Measurements from ENCODE around the gene CABP4. TPM values are rescaled to one million over a fixed set of nuclear protein-coding genes. Genes with fewer than 3 reads are reported as not detected.
"Not testable (repeated sequence)": the region's sequence is repeated elsewhere in the genome, so short reads cannot be mapped to it uniquely, and the experiment has no call there.

Gene CABP4
- total RNA-seq, 4 donors from 2014 or later: 0.67 to 1.9 TPM; not detected in 2

GRCh38 chr11:67422891-67423290 is 32.3 kb upstream of the CABP4 start:
- Histone ChIP-seq H3K4me1 (peaks cover 0 to 8% of the 10 kb centered on the region in 2 donors), H3K27me3 (no peaks in the 10 kb centered on the region), H3K9me3 (no peaks in the 10 kb centered on the region), H3K4me3 (no peak overlapping the region), H3K36me3 (no peaks in the 10 kb centered on the region), H3K27ac (no peak overlapping the region)
- intact Hi-C loops (cut with DNase I; ENCODE audit: low total_unique reads): no loop called here
- DNase-seq: no peak
- TF ChIP-seq CTCF (IDR thresholded peaks at IDR 0.05): no peak
- no peak for TF ChIP-seq POLR2A (IDR thresholded peaks at IDR 0.05)

GRCh38 chr11:67423466-67423865 is 31.7 kb upstream of the CABP4 start:
- H3K4me3 ChIP-seq: no peak overlapping the region
- no peak overlapping the region for H3K27ac ChIP-seq
- H3K27me3 ChIP-seq: no peaks in the 10 kb centered on the region
- TF ChIP-seq CTCF (IDR thresholded peaks at IDR 0.05): no peak
- TF ChIP-seq POLR2A (IDR thresholded peaks at IDR 0.05): no peak
- no peak for DNase-seq
- no peaks in the 10 kb centered on the region for H3K9me3 ChIP-seq
- intact Hi-C loops (cut with DNase I; ENCODE audit: low total_unique reads): no loop called here
- no peaks in the 10 kb centered on the region for H3K36me3 ChIP-seq
- H3K4me1 ChIP-seq: peaks cover 0 to 8% of the 10 kb centered on the region in 2 donors

GRCh38 chr11:67423891-67424613 is 31.1 kb upstream of the CABP4 start:
- Histone ChIP-seq H3K27ac (no peak overlapping the region), H3K9me3 (no peaks in the 10 kb centered on the region), H3K27me3 (no peaks in the 10 kb centered on the region), H3K36me3 (no peaks in the 10 kb centered on the region), H3K4me1 (peaks cover 0 to 8% of the 10 kb centered on the region in 2 donors), H3K4me3 (no peak overlapping the region)
- no peak for DNase-seq
- TF ChIP-seq POLR2A (IDR thresholded peaks at IDR 0.05): no peak
- intact Hi-C loops (cut with DNase I; ENCODE audit: low total_unique reads): no loop called here

GRCh38 chr11:67427364-67427859 is 27.7 kb upstream of the CABP4 start:
- H3K4me1 ChIP-seq; H3K9me3 ChIP-seq; intact Hi-C loops (cut with DNase I; ENCODE audit: low total_unique reads); DNase-seq; H3K27me3 ChIP-seq; H3K36me3 ChIP-seq: not testable (repeated sequence)
- H3K4me3 ChIP-seq: peak overlapping the region; percentile 58 to 64
- peak overlapping the region; percentile 77 to 86 for H3K27ac ChIP-seq

GRCh38 chr11:67428052-67429001 is 26.8 kb upstream of the CABP4 start, which contains the start of gene RPS6KB2:
Gene RPS6KB2, plus strand, starts transcription at chr11:67428494. Its CDS starts 52 bp downstream, at chr11:67428546.
- Histone ChIP-seq H3K36me3 (no peaks in the 10 kb centered on the region), H3K4me1 (no peaks in the 10 kb centered on the region), H3K9me3 (no peaks in the 10 kb centered on the region), H3K27me3 (no peaks in the 10 kb centered on the region), H3K4me3 (peak within 1 kb of the TSS; percentile 58 to 64), H3K27ac (peak within 1 kb of the TSS; percentile 82 to 86)
- DNase-seq: peak; percentile 99
- intact Hi-C loops (cut with DNase I; ENCODE audit: low total_unique reads): no loop called here
- TF ChIP-seq CTCF (IDR thresholded peaks at IDR 0.05): peak in 1 of 4 experiments; percentile 42
- TF ChIP-seq POLR2A (IDR thresholded peaks at IDR 0.05): peak; percentile 91 to 95

Measured in uterus (tissue), 4 donors.